OCI-LY7 (cell line): Measurements from ENCODE around the gene GABRG3. TPM values are rescaled to one million over a fixed set of nuclear protein-coding genes. Genes with fewer than 3 reads are reported as not detected.

ENCODE experiments used
- BruUV-seq: library from RNA; stranded (reverse); fragments of 400-500 nt; replicated peaks from 2 replicates; lab custom pipeline; 2021; lab: Mats Ljungman, UMichigan
- CTCF ChIA-PET: fragments of 300-600 bp; sonication (Branson Sonifier 250); formaldehyde crosslinking; loops from one replicate; lab custom pipeline; 2022; ENCODE audit warnings: antibody characterized with exemption; ENCODE audit not compliant: unreplicated experiment; lab: Charles Lee
- POLR2A ChIA-PET: fragments of 300-600 bp; sonication (Branson Sonifier 250); formaldehyde crosslinking; loops from one replicate; lab custom pipeline; 2022; ENCODE audit warnings: antibody characterized with exemption; lab: Charles Lee
- DNase-seq: peaks from one replicate; pipeline ENCODE4 v3.0.0-alpha.2; 2015; ENCODE audit warnings: low spot score
- H2AFZ ChIP-seq: fragments of 200-600 bp; sonication (generic), shearing (Covaris generic); 2 replicates; pipeline ENCODE4 v1.6.1; 2014; ENCODE audit warnings: mild to moderate bottlenecking, antibody characterized with exemption, low read length, moderate library complexity
- H3K27ac ChIP-seq: fragments of 200-600 bp; sonication (generic); 2 replicates; pipeline ENCODE4 v1.5.1; 2014; ENCODE audit warnings: mixed run types, low read depth, mild to moderate bottlenecking, moderate library complexity, low read length, inconsistent platforms; ENCODE audit not compliant: poor library complexity, severe bottlenecking
- H3K36me3 ChIP-seq: fragments of 200-600 bp; sonication (generic); 2 replicates; pipeline ENCODE4 v1.6.1; 2014; ENCODE audit warnings: mild to moderate bottlenecking, antibody characterized with exemption, low read length, moderate library complexity, mixed read lengths; ENCODE audit not compliant: insufficient read depth
- H3K4me1 ChIP-seq: fragments of 200-600 bp; sonication (generic); 2 replicates; pipeline ENCODE4 v1.5.1; 2014; ENCODE audit warnings: mild to moderate bottlenecking, low read length; ENCODE audit not compliant: insufficient read depth, poor library complexity, severe bottlenecking
- H3K4me2 ChIP-seq: fragments of 200-600 bp; sonication (generic); 2 replicates; pipeline ENCODE4 v1.6.1; 2014; ENCODE audit warnings: mild to moderate bottlenecking, low read length
- H3K4me3 ChIP-seq: fragments of 200-600 bp; sonication (generic); 2 replicates; pipeline ENCODE4 v1.5.1; 2014; ENCODE audit warnings: mild to moderate bottlenecking, low read depth, low read length; ENCODE audit not compliant: poor library complexity, severe bottlenecking
- H3K79me2 ChIP-seq: fragments of 200-600 bp; sonication (generic); 2 replicates; pipeline ENCODE4 v1.6.1; 2016; ENCODE audit warnings: low read depth, mild to moderate bottlenecking, low read length, moderate library complexity, mixed read lengths; ENCODE audit not compliant: insufficient read depth
- H3K9me2 ChIP-seq: fragments of 200-600 bp; sonication (generic); 2 replicates; pipeline ENCODE4 v1.6.1; 2016; ENCODE audit warnings: mild to moderate bottlenecking, low read length, mixed read lengths; ENCODE audit not compliant: insufficient read depth
- H3K9me3 ChIP-seq: fragments of 200-600 bp; sonication (generic); 2 replicates; pipeline ENCODE4 v1.6.1; 2014; ENCODE audit warnings: mild to moderate bottlenecking, mixed run types, low read length, mixed read lengths
- H4K20me1 ChIP-seq: fragments of 200-600 bp; sonication (generic); 2 replicates; pipeline ENCODE4 v1.6.1; 2014; ENCODE audit warnings: mild to moderate bottlenecking, antibody characterized with exemption, low read length, moderate library complexity, mixed read lengths; ENCODE audit not compliant: insufficient read depth
- EZH2phosphoT487 ChIP-seq: fragments of 200-600 bp; sonication (generic); IDR thresholded peaks from 2 replicates; pipeline ENCODE4 v1.6.1; 2018; ENCODE audit warnings: low read depth, borderline replicate concordance, mild to moderate bottlenecking, mixed run types, antibody characterized with exemption, low read length, moderate library complexity, mixed read lengths
- intact Hi-C: fragments of 100-400 bp; cut with micrococcal nuclease; formaldehyde crosslinking; loops from one replicate; pipeline ENCODE4 v1.10.0; 2022; ENCODE audit not compliant: unreplicated experiment
- total RNA-seq, 2 experiments: library from RNA; depleted of rRNA in 1 of 2; stranded (reverse); fragments of >200 nt in 1 of 2; shearing (Covaris generic) in 1 of 2; gene quantifications; 2 replicates each; pipeline ENCODE4 v1.2.3, GENCODE V29; 2014 to 2022
- TF ChIP-seq, protein P1 (sequence below): fragments of 200-600 bp; sonication (generic); conservative IDR thresholded peaks from 2 replicates; pipeline ENCODE4 v1.5.1; 2014; ENCODE audit warnings: mild to moderate bottlenecking, antibody characterized with exemption, low read length, moderate library complexity, mixed read lengths

Gene GABRG3
- total RNA-seq, 2 experiments from 2014 or later, result not detected

DNA sequence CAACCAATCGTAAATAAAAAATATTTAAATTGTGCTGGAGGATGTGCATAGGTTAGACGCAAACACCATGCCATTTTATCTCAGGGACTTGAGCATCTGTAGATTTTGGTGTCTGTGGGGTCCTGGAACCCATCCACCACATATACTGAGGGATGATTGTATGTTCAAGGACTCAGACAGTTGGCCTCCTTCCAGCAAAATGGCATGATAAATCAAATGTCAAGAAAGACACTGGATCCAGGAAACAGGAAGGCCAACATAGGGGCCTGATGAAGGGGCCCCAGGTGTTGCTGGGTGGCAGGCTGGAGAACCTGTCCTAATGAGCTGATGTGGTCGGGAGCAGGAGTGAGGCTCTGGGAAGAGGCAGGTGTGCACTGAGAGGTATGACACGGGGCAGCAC, 289.5 kb downstream of the GABRG3 start:
- Histone ChIP-seq H3K4me1 (no peaks in the 10 kb centered on the region), H3K4me3 (no peak overlapping the region), H3K4me2 (no peak overlapping the region), H3K9me3 (no peaks in the 10 kb centered on the region), H3K79me2 (no peaks in the 10 kb centered on the region), H4K20me1 (no peaks in the 10 kb centered on the region), H3K9me2 (no peaks in the 10 kb centered on the region), H3K27ac (no peak overlapping the region), H3K36me3 (no peaks in the 10 kb centered on the region), H2AFZ (no peak overlapping the region)
- no TSS peak for BruUV-seq
- intact Hi-C loops, result no loop called here
- CTCF ChIA-PET, result no interaction called here
- POLR2A ChIA-PET, result no interaction called here
- TF ChIP-seq EZH2phosphoT487, result no peak
- TF ChIP-seq, protein P1, sequence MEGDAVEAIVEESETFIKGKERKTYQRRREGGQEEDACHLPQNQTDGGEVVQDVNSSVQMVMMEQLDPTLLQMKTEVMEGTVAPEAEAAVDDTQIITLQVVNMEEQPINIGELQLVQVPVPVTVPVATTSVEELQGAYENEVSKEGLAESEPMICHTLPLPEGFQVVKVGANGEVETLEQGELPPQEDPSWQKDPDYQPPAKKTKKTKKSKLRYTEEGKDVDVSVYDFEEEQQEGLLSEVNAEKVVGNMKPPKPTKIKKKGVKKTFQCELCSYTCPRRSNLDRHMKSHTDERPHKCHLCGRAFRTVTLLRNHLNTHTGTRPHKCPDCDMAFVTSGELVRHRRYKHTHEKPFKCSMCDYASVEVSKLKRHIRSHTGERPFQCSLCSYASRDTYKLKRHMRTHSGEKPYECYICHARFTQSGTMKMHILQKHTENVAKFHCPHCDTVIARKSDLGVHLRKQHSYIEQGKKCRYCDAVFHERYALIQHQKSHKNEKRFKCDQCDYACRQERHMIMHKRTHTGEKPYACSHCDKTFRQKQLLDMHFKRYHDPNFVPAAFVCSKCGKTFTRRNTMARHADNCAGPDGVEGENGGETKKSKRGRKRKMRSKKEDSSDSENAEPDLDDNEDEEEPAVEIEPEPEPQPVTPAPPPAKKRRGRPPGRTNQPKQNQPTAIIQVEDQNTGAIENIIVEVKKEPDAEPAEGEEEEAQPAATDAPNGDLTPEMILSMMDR, result no peak
- DNase-seq, result no peak

DNA sequence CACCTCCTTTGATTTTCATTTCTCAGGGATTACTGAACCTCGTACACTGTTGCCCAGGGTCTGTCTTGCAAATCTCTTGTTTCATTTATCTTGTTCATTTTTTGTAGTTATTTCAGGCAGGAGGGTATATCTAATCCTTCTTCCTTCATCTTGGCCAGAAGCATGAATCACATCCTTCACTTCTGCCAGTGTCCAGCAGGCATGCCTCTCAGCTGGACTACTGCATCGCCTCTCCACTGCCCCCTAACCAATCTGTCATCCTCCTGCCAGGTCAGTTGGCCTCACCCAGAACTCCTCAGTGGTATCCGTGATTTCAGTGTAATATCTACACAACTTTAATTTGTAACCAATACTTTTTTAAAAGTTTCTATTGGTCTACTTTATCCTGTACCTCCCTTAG, 297.9 kb downstream of the GABRG3 start:
- Histone ChIP-seq H3K36me3 (no peaks in the 10 kb centered on the region), H3K9me3 (no peaks in the 10 kb centered on the region), H3K4me1 (no peaks in the 10 kb centered on the region), H4K20me1 (no peaks in the 10 kb centered on the region), H3K27ac (no peak overlapping the region), H3K9me2 (no peaks in the 10 kb centered on the region), H3K4me2 (no peak overlapping the region), H2AFZ (no peak overlapping the region), H3K4me3 (no peak overlapping the region), H3K79me2 (no peaks in the 10 kb centered on the region)
- intact Hi-C loops, result no loop called here
- CTCF ChIA-PET, result no interaction called here
- TF ChIP-seq EZH2phosphoT487, result no peak
- TF ChIP-seq, protein P1, result no peak
- POLR2A ChIA-PET, result no interaction called here
- no peak for DNase-seq
- BruUV-seq, result no TSS peak

DNA sequence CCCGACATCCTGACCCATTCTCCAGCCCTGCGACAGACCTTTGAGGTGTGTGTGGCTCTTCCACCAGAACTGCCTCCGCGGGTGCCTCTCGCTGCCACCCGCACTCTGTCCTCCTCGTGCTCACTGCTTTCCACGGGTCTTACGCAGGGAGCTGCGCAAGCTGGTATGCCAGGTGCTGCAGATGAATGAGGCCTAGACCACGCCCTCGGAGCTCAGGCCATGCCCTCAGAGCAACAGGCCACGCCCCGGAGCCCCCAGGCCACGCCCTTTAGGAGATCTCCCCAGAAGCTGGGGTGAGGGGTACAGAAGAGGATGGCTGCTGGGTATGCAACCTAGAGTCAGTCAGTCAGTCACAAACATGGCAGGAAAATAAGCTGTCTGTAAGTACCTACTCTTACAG, 300.3 kb downstream of the GABRG3 start:
- DNase-seq, result no peak
- Histone ChIP-seq H2AFZ (no peak overlapping the region), H3K36me3 (no peaks in the 10 kb centered on the region), H3K27ac (no peak overlapping the region), H3K9me2 (no peaks in the 10 kb centered on the region), H3K4me3 (no peak overlapping the region), H3K9me3 (no peaks in the 10 kb centered on the region), H3K79me2 (no peaks in the 10 kb centered on the region), H3K4me1 (no peaks in the 10 kb centered on the region), H3K4me2 (no peak overlapping the region), H4K20me1 (no peaks in the 10 kb centered on the region)
- ChIA-PET CTCF (no interaction called here), POLR2A (interaction anchor here (0.8 kb wide), 1 partner anchor 88 kb away, joined by 3 read pairs; no protein-coding TSS in a partner anchor)
- intact Hi-C loops, result no loop called here
- BruUV-seq, result no TSS peak
- TF ChIP-seq, protein P1, result no peak
- TF ChIP-seq EZH2phosphoT487, result no peak
